ENCODE data around the gene ACTL6A.

The ACTL6A gene

DNA sequence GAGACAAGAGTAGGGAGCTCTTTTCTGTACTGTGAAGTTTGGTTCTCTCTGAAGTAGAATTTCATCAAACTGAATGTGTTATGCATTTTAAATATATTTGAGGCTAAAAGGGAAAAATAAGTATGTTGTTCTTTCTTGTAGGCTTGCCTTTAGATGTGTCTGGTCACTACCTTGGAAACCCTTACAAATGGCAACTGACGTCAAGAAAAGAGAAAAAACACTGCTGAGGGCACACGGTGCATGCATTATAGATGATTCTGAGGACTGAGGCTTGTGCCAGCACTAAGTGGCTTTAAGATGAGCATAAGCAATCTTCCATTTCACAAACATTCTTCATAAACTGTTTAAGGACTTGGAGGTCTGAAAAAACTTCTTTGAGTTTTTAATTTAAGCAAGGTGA lies 31.1 kb upstream of the ACTL6A start:
- Histone ChIP-seq H3K36me3 (no peaks in the 10 kb centered on the region), H3K27ac (no peak overlapping the region), H3K4me3 (ENCODE audit: low read depth, low read length) (no peak overlapping the region), H3K9me3 (ENCODE audit: severe bottlenecking) (no peaks in the 10 kb centered on the region), H3K27me3 (ENCODE audit: insufficient read depth, low read depth, severe bottlenecking) (no peaks in the 10 kb centered on the region)
- TF ChIP-seq, protein P1, sequence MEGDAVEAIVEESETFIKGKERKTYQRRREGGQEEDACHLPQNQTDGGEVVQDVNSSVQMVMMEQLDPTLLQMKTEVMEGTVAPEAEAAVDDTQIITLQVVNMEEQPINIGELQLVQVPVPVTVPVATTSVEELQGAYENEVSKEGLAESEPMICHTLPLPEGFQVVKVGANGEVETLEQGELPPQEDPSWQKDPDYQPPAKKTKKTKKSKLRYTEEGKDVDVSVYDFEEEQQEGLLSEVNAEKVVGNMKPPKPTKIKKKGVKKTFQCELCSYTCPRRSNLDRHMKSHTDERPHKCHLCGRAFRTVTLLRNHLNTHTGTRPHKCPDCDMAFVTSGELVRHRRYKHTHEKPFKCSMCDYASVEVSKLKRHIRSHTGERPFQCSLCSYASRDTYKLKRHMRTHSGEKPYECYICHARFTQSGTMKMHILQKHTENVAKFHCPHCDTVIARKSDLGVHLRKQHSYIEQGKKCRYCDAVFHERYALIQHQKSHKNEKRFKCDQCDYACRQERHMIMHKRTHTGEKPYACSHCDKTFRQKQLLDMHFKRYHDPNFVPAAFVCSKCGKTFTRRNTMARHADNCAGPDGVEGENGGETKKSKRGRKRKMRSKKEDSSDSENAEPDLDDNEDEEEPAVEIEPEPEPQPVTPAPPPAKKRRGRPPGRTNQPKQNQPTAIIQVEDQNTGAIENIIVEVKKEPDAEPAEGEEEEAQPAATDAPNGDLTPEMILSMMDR (IDR thresholded peaks at IDR 0.05; ENCODE audit: low read depth, low read length) = no peak
- DNase-seq = no peak

DNA sequence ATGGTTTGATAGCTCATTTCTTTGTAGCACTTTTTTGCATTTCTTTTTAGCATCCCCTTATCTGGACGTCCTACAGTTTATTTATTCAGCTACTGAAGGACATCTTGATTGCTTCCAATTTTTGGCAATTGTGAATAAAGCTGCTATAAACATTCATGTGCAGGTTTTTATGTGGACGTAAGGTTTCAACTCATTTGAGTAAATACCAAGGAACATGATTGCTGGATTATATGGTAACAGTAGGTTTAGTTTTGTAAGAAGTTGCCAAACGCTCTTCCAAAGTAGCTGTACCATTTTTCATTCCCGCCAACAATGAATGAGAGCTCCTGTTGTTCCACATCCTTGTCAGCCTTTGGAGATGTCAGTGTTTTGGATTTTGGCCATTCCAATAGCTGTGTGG lies 29.5 kb upstream of the ACTL6A start:
- Histone ChIP-seq H3K27ac (no peak overlapping the region), H3K27me3 (ENCODE audit: insufficient read depth, low read depth, severe bottlenecking) (no peaks in the 10 kb centered on the region), H3K36me3 (no peaks in the 10 kb centered on the region), H3K9me3 (ENCODE audit: severe bottlenecking) (no peaks in the 10 kb centered on the region), H3K4me3 (ENCODE audit: low read depth, low read length) (no peak overlapping the region)
- TF ChIP-seq, protein P1 (IDR thresholded peaks at IDR 0.05; ENCODE audit: low read depth, low read length) = no peak
- DNase-seq = no peak

DNA sequence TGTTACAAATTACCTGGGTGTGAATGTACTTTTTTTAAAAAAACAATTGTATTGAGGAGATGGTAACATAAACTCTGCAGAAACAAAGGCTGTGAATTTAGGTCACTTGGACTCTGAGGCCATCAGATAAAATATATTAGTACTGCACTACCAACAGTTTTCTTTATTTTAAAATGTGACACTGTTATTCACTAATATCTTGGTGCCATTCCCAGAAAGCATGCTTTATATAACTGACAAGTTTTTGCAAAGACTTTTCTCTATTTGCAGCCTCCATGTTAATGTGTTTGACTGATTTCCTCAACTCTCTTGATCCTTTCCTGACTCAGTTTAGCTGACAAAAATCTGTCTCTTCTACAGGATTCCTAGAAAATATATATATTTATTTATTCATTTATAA lies 26.5 kb upstream of the ACTL6A start:
- H3K4me3 ChIP-seq (ENCODE audit: low read depth, low read length) = no peak overlapping the region
- no peaks in the 10 kb centered on the region for H3K9me3 ChIP-seq (ENCODE audit: severe bottlenecking)
- DNase-seq = no peak
- H3K36me3 ChIP-seq = no peaks in the 10 kb centered on the region
- TF ChIP-seq, protein P1 (IDR thresholded peaks at IDR 0.05; ENCODE audit: low read depth, low read length) = no peak
- H3K27ac ChIP-seq = no peak overlapping the region
- no peaks in the 10 kb centered on the region for H3K27me3 ChIP-seq (ENCODE audit: insufficient read depth, low read depth, severe bottlenecking)

DNA sequence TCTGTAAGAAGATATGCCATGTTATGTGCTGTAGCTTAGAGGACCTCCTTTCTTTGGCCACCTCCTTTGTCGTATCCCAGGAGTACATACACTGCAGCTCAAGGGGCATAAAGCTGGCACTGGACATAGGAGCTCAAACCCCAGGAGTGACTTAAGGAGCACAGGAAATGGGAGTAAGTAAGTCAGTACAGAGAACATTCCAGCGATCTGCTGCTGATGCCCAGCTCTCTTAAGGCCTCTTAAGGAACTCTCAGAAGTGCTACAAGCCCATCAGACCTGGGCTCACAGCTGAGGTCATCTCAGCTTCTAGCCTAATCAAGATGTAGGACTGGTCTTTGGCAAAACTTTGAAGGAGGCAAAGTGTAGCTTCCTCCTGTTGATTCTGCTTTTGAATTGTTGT lies 21.6 kb upstream of the ACTL6A start:
- H3K9me3 ChIP-seq (ENCODE audit: severe bottlenecking) = no peaks in the 10 kb centered on the region
- no peak for DNase-seq
- no peaks in the 10 kb centered on the region for H3K27me3 ChIP-seq (ENCODE audit: insufficient read depth, low read depth, severe bottlenecking)
- H3K4me3 ChIP-seq (ENCODE audit: low read depth, low read length) = no peak overlapping the region
- no peak overlapping the region for H3K27ac ChIP-seq
- TF ChIP-seq, protein P1 (IDR thresholded peaks at IDR 0.05; ENCODE audit: low read depth, low read length) = no peak
- H3K36me3 ChIP-seq = no peaks in the 10 kb centered on the region

DNA sequence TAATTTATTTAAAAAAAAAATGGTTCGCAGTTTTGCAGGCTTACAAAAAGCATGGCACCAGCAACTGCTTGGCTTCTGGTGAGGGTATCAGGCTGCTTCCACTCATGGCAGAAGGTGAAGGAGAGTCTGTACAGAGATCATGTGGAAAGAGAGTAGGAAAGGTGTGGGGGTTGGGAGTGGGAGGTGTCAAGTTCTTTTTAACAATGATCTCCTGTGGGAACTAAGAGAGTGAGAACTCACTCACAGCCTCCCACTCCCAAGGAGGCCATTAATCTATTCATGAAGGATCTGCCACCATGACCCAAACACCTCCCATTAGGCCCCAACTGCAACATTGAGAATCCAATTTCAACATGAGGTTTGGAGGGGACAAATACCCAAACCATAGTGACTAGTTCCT lies 21.1 kb upstream of the ACTL6A start:
- H3K27me3 ChIP-seq (ENCODE audit: insufficient read depth, low read depth, severe bottlenecking) = no peaks in the 10 kb centered on the region
- H3K36me3 ChIP-seq = no peaks in the 10 kb centered on the region
- TF ChIP-seq, protein P1 (IDR thresholded peaks at IDR 0.05; ENCODE audit: low read depth, low read length) = no peak
- no peaks in the 10 kb centered on the region for H3K9me3 ChIP-seq (ENCODE audit: severe bottlenecking)
- DNase-seq = no peak
- no peak overlapping the region for H3K27ac ChIP-seq
- no peak overlapping the region for H3K4me3 ChIP-seq (ENCODE audit: low read depth, low read length)

DNA sequence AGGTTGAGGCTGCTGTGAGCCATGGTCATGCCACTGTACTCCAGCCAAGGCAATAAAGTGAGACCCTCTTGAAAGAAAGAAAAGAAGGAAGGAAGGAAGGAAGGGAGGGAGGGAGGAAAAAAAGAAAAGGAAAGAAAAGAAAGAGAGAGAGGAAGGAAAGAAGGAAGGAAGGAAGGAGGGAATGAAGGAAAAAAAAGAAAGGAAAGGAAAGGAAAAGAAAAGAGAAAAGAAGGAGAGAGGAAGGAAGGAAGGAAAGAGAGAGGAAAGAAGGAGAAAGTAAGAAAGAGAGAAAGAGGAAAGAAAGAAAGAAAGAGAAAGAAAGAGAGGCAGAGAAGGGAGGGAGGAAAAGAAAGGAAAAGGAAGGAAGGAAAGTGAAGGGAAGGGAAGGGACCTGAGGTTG lies 20.4 kb upstream of the ACTL6A start:
- TF ChIP-seq, protein P1 (IDR thresholded peaks at IDR 0.05; ENCODE audit: low read depth, low read length) = no peak
- Histone ChIP-seq H3K27me3 (ENCODE audit: insufficient read depth, low read depth, severe bottlenecking) (no peaks in the 10 kb centered on the region), H3K27ac (no peak overlapping the region), H3K4me3 (ENCODE audit: low read depth, low read length) (no peak overlapping the region), H3K9me3 (ENCODE audit: severe bottlenecking) (no peaks in the 10 kb centered on the region), H3K36me3 (no peaks in the 10 kb centered on the region)
- DNase-seq = no peak

Data from WERI-Rb-1 (cell line).